PC-3 (cell line): ENCODE data around the gene POLRMT. TPM values are rescaled to one million over a fixed set of nuclear protein-coding genes. Genes with fewer than 3 reads are reported as not detected.
A peak's percentile ranks its signal among the peaks of the same experiment; 100 is the strongest.

Experiments
- ATAC-seq: fragments of 200-7000 bp; cut with Tn5 transposase; 2 replicates; pipeline ENCODE4 v1.9.1; 2020; ENCODE audit warnings: mild to moderate bottlenecking, moderate library complexity
- BruUV-seq: library from RNA; stranded (reverse); fragments of 400-500 nt; replicated peaks from 2 replicates; lab custom pipeline; 2021; lab: Mats Ljungman, UMichigan
- CTCF ChIA-PET: fragments of 300-600 bp; sonication (Branson Sonifier 250); formaldehyde crosslinking; loops from one replicate; lab custom pipeline; 2022; ENCODE audit warnings: antibody characterized with exemption; lab: Charles Lee
- POLR2A ChIA-PET: fragments of 300-600 bp; sonication (Branson Sonifier 250); formaldehyde crosslinking; loops from one replicate; lab custom pipeline; 2022; ENCODE audit warnings: antibody characterized with exemption; ENCODE audit not compliant: unreplicated experiment; lab: Charles Lee
- DNase-seq: peaks from one replicate; pipeline ENCODE4 v3.0.0-alpha.2; 2015
- H2AFZ ChIP-seq: fragments of 300-600 bp; sonication (generic); 2 replicates; pipeline ENCODE4 v1.6.0; 2016; ENCODE audit warnings: antibody characterized with exemption, low read length
- H3F3A ChIP-seq: fragments of 300-600 bp; sonication (generic); one replicate; pipeline ENCODE4 v1.6.0; 2017; ENCODE audit warnings: antibody characterized with exemption, low read length, control low read depth, mild to moderate bottlenecking; ENCODE audit not compliant: unreplicated experiment
- H3K27ac ChIP-seq: fragments of 300-600 bp; sonication (generic); 2 replicates; pipeline ENCODE4 v1.5.1; 2016; ENCODE audit warnings: mild to moderate bottlenecking, low read length
- H3K27me3 ChIP-seq: fragments of 300-600 bp; sonication (generic); 2 replicates; pipeline ENCODE4 v1.6.1; 2016; ENCODE audit warnings: low read length, mixed read lengths
- H3K36me3 ChIP-seq: fragments of 300-600 bp; sonication (generic); 2 replicates; pipeline ENCODE4 v1.6.1; 2016; ENCODE audit warnings: low read depth, mixed run types, low read length, mixed read lengths
- H3K4me1 ChIP-seq: fragments of 300-600 bp; sonication (generic); 2 replicates; pipeline ENCODE4 v1.5.1; 2016; ENCODE audit warnings: low read length; ENCODE audit not compliant: insufficient read depth
- H3K4me2 ChIP-seq: fragments of 300-600 bp; sonication (generic); 2 replicates; pipeline ENCODE4 v1.6.0; 2016; ENCODE audit warnings: low read length
- H3K4me3 ChIP-seq: fragments of 300-600 bp; sonication (generic); 2 replicates; pipeline ENCODE4 v1.5.1; 2016; ENCODE audit warnings: mild to moderate bottlenecking, low read length, mixed read lengths
- H3K79me2 ChIP-seq: fragments of 300-600 bp; sonication (generic); 2 replicates; pipeline ENCODE4 v1.6.1; 2017; ENCODE audit warnings: low read length, mixed read lengths
- H3K9ac ChIP-seq: fragments of 300-600 bp; sonication (generic); 2 replicates; pipeline ENCODE4 v1.6.0; 2016; ENCODE audit warnings: mild to moderate bottlenecking, low read length
- H3K9me2 ChIP-seq: fragments of 300-600 bp; sonication (generic); replicated peaks from 2 replicates; pipeline ENCODE4 v1.6.1; 2016; ENCODE audit warnings: mixed run types, low read length, mixed read lengths
- H3K9me3 ChIP-seq: fragments of 300-600 bp; sonication (generic); 2 replicates; pipeline ENCODE4 v1.6.1; 2016; ENCODE audit warnings: low read length, mixed read lengths
- H4K20me1 ChIP-seq: fragments of 300-600 bp; sonication (generic); 2 replicates; pipeline ENCODE4 v1.6.1; 2016; ENCODE audit warnings: low read length, mixed read lengths
- CTCF ChIP-seq: fragments of 300-600 bp; sonication (generic); conservative IDR thresholded peaks from 2 replicates; pipeline ENCODE4 v1.5.1; 2017; ENCODE audit warnings: antibody characterized with exemption, low read depth, mild to moderate bottlenecking, low read length
- EZH2 ChIP-seq: fragments of 300-600 bp; sonication (generic); IDR thresholded peaks from one replicate; pipeline ENCODE4 v1.6.1; 2017; ENCODE audit warnings: antibody characterized with exemption, mild to moderate bottlenecking, low read length; ENCODE audit not compliant: unreplicated experiment
- EZH2phosphoT487 ChIP-seq: fragments of 300-600 bp; sonication (generic); IDR thresholded peaks from 2 replicates; pipeline ENCODE4 v1.6.1; 2018; ENCODE audit warnings: mild to moderate bottlenecking, antibody characterized with exemption, low read length, borderline replicate concordance
- intact Hi-C: fragments of 100-400 bp; cut with micrococcal nuclease; formaldehyde crosslinking; loops from 2 replicates; pipeline ENCODE4 v1.9.0; 2023
- total RNA-seq: library from RNA; depleted of rRNA; stranded (reverse); fragments of >200 nt; gene quantifications from 2 replicates; pipeline ENCODE4 v1.2.3, GENCODE V29; 2014

The POLRMT gene
- total RNA-seq, 1 experiment from 2014 or later: 60.5 TPM

- intact Hi-C loops: no loop called here
- H3K4me3 ChIP-seq: no peak overlapping the region
- CTCF ChIA-PET: no interaction called here
Measured at GRCh38 chr19:641702-642101, 8.4 kb upstream of the POLRMT start.

GRCh38 chr19:640606-641189 is 7.4 kb upstream of the POLRMT start:
- DNase-seq (no peak), ATAC-seq (no peak)
- Histone ChIP-seq H3K36me3 (no peaks in the 10 kb centered on the region), H3K4me1 (no peaks in the 10 kb centered on the region), H3K27ac (no peak overlapping the region), H3K4me2 (no peak overlapping the region), H3K79me2 (no peaks in the 10 kb centered on the region), H3K4me3 (no peak overlapping the region), H3K9me2 (no peaks in the 10 kb centered on the region), H3K27me3 (no peaks in the 10 kb centered on the region), H3K9ac (no peak overlapping the region), H3F3A (no peaks in the 10 kb centered on the region), H3K9me3 (no peaks in the 10 kb centered on the region), H2AFZ (no peak overlapping the region), H4K20me1 (no peaks in the 10 kb centered on the region)
- ChIA-PET POLR2A (no interaction called here), CTCF (no interaction called here)
- intact Hi-C loops: no loop called here
- BruUV-seq: no TSS peak
- TF ChIP-seq EZH2: no peak

More at GRCh38 chr19:641702-642101, 8.4 kb upstream of the POLRMT start:
- POLR2A ChIA-PET: no interaction called here
- H3K27me3 ChIP-seq: no peaks in the 10 kb centered on the region
- H3F3A ChIP-seq: no peaks in the 10 kb centered on the region
- no peak overlapping the region for H3K27ac ChIP-seq
- H3K4me1 ChIP-seq: no peaks in the 10 kb centered on the region
- BruUV-seq: no TSS peak
- no peak overlapping the region for H2AFZ ChIP-seq
- ATAC-seq (no peak), DNase-seq (no peak)
- no peaks in the 10 kb centered on the region for H3K36me3 ChIP-seq
- H4K20me1 ChIP-seq: no peaks in the 10 kb centered on the region
- H3K79me2 ChIP-seq: no peaks in the 10 kb centered on the region
- no peaks in the 10 kb centered on the region for H3K9me2 ChIP-seq
- no peak overlapping the region for H3K4me2 ChIP-seq
- no peak overlapping the region for H3K9ac ChIP-seq
- TF ChIP-seq CTCF (no peak), EZH2phosphoT487 (no peak), EZH2 (no peak)
- no peaks in the 10 kb centered on the region for H3K9me3 ChIP-seq

- Histone ChIP-seq H3K9me2 (no peaks in the 10 kb centered on the region), H3K79me2 (no peaks in the 10 kb centered on the region), H3K9ac (no peak overlapping the region), H2AFZ (no peak overlapping the region), H3K36me3 (no peaks in the 10 kb centered on the region), H3K4me3 (peak overlapping the region; percentile 55), H3K27ac (no peak overlapping the region), H3F3A (no peaks in the 10 kb centered on the region), H4K20me1 (no peaks in the 10 kb centered on the region), H3K9me3 (no peaks in the 10 kb centered on the region), H3K4me2 (peak overlapping the region; percentile 75), H3K4me1 (no peaks in the 10 kb centered on the region), H3K27me3 (no peaks in the 10 kb centered on the region)
- intact Hi-C loops: no loop called here
- TF ChIP-seq EZH2: no peak
- no peak for TF ChIP-seq EZH2phosphoT487
- TF ChIP-seq CTCF: no peak
- POLR2A ChIA-PET: no interaction called here
- CTCF ChIA-PET: no interaction called here
- BruUV-seq: no TSS peak
- ATAC-seq: no peak
- no peak for DNase-seq
Measured at GRCh38 chr19:640161-640558, 6.8 kb upstream of the POLRMT start.
